ENCODE results near the gene RNU5B-1. TPM values are rescaled to one million over a fixed set of nuclear protein-coding genes. Genes with fewer than 3 reads are reported as not detected.

RNU5B-1 gene
- total RNA-seq, 4 donors from 2014 or later: not detected

DNA sequence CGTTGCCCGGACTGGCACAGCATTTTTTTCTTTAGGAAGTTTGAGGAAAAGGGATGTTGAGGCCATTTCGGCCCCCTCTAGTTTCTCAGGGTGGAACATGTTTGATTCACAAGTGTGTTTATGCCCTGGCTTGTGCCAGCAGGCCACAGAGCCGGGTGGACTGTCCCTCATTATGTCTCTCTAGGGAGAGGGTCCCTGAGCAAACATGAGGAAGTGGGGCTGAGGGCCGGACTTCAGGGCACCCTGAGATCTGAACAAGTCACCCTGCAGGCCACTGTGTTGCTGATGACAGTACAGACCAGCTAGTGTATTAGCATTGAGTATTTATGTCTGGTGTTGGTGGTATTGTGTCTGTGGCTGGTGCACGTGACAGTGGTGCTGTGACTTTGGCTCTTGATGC lies 34.9 kb downstream of the RNU5B-1 start:
- TF ChIP-seq, protein P1, sequence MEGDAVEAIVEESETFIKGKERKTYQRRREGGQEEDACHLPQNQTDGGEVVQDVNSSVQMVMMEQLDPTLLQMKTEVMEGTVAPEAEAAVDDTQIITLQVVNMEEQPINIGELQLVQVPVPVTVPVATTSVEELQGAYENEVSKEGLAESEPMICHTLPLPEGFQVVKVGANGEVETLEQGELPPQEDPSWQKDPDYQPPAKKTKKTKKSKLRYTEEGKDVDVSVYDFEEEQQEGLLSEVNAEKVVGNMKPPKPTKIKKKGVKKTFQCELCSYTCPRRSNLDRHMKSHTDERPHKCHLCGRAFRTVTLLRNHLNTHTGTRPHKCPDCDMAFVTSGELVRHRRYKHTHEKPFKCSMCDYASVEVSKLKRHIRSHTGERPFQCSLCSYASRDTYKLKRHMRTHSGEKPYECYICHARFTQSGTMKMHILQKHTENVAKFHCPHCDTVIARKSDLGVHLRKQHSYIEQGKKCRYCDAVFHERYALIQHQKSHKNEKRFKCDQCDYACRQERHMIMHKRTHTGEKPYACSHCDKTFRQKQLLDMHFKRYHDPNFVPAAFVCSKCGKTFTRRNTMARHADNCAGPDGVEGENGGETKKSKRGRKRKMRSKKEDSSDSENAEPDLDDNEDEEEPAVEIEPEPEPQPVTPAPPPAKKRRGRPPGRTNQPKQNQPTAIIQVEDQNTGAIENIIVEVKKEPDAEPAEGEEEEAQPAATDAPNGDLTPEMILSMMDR (IDR thresholded peaks at IDR 0.05; ENCODE audit: low read depth): no peak

DNA sequence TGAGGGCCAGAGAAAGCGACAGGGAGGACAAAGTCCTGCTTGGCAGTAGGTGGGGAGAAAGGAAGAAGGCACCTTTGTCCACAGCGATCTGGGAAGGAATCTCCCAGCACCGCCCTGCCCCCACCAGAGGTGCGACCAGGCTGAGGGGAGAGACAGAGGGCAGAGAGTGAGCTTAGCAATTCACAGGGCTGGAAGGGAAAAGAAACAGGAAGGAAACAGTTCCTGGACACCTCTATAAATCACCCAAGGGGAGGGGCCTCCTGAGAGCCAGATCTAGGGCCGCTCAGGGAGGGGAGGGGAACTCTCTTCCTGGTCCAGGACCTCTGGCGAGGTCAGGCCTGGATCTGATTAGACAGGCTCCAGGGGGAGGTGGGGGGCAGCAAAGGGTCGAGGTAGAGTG lies 35.4 kb downstream of the RNU5B-1 start:
- TF ChIP-seq, protein P1 (IDR thresholded peaks at IDR 0.05; ENCODE audit: low read depth): no peak

DNA sequence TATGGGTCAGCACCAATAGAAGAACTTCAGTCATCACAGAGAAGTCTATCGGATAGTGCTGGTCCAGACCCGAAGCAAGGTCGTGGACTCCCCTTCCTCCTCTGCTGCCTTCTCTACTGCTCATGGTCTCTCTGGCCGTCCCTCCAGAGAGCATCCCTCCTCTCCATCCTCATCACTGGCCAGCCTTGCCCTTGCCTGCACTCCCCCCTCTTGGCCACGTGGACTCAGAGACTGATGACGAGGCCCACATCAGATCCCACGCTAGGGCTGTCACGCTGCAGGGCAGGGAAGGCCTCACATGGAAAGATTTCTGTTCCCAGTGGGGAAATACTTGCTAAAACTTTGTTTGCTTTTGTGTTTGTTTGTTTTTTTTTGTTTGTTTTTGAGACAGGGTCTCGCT lies 38.0 kb downstream of the RNU5B-1 start:
- TF ChIP-seq, protein P1 (IDR thresholded peaks at IDR 0.05; ENCODE audit: low read depth): no peak

DNA sequence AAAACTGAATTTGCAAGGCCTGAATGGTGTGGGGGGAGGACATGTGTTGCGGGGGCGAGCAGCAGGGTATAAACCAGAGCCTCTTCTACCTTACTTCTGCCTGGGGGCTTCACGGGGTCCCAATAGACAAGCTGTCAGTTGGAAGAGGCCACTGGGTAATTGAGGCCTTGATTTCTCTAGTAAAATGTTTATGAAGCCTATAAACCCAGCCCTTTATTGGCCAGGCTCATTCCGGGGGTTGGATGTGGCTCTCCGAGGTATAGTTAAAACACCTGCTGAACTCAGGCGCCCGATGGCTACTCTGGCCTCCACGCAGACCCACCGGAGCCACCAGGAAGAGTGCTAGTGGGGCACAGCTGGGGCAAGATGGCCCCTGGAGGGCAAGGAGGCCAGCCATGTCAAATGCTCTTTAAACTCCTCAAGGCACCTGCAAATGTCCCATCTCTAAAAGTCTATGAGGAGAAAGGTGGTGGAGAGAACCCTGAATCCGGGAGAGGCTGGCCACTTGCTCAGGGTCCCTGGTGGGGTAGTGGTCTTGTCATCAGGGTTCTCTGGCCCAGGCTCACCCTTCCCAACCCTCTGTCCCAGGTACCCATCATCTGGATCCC lies 39.0 kb downstream of the RNU5B-1 start:
- TF ChIP-seq, protein P1 (IDR thresholded peaks at IDR 0.05; ENCODE audit: low read depth): no peak

DNA sequence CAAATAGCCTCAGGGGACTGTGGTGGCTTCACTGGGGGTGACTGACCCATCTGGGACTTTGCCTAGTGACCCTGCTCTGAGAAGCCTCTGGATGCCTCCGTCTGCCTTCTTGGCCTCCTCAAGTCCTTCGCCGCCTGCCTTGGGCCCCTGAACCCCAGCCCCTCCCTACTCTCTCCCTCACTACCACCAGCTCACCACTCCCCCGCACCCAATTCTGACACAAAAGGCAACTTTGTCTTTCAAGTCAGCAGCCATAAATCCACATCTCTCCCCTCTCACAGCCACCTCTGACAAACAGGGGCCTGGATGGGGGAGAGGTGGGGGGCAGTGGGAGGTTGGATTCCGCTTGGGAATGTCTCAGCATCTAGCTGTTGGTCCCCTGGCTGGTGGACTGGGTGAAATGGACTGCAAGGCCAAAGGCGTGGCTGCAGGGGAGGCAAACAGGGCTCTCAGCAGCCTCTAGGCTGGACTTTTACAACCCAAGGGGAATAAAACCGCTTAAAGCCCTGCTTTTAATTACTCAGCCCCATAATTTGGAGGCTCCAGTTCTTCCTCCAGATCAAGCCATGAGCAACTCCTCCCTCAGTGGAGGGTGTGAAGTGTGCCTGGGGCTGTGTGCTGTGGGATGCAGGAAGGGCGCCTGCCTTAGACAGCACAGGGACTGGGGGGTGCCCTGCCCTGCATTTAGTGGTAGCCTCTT lies 39.9 kb downstream of the RNU5B-1 start:
- TF ChIP-seq, protein P1 (IDR thresholded peaks at IDR 0.05; ENCODE audit: low read depth): no peak

DNA sequence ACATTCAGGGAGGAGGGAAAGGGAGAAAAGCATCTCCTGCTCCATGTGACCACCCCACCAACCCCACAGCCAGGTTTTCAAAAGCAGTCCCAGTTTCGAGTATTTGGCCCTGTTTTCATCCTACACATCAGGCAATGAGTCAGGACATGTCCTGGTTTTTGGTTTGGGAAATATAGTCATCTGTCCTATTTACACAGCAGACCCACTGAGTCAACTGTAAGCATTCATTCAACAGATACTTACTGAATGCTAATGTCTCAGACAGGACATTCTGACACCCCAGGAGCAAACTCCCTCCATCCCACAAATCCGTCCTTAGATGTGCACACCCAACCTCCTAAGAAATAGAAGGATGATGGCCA lies 40.4 kb downstream of the RNU5B-1 start:
- TF ChIP-seq, protein P1 (IDR thresholded peaks at IDR 0.05; ENCODE audit: low read depth): no peak

GRCh38 chr15:65346856-65347598 lies 42.5 kb downstream of the RNU5B-1 start:
- TF ChIP-seq, protein P1 (IDR thresholded peaks at IDR 0.05; ENCODE audit: low read depth): no peak
